Endothelial cell of umbilical vein (primary cell): ENCODE data around the gene SLC25A53. TPM values are rescaled to one million over a fixed set of nuclear protein-coding genes. Genes with fewer than 3 reads are reported as not detected.

Experiments used
- BruUV-seq: library from RNA; stranded (reverse); fragments of 400-500 nt; replicated peaks from 2 replicates; lab custom pipeline; 2021; lab: Mats Ljungman, UMichigan
- CTCF ChIA-PET: fragments of 300-600, 350-600 bp; sonication (Branson Sonifier 250); formaldehyde crosslinking; loops from one replicate; lab custom pipeline; 2021; ENCODE audit warnings: antibody characterized with exemption, inconsistent platforms; lab: Charles Lee
- POLR2A ChIA-PET: fragments of 300-600, 350-600 bp; sonication (Branson Sonifier 250); formaldehyde crosslinking; loops from one replicate; lab custom pipeline; 2021; ENCODE audit warnings: antibody characterized with exemption, inconsistent platforms; lab: Charles Lee
- DNase-seq: peaks from one replicate; pipeline ENCODE4 v3.0.0-alpha.2; 2011; ENCODE audit warnings: low read depth, low spot score
- FAIRE-seq: peaks from 2 replicates; lab custom pipeline; 2011; peaks lifted over from hg19 to GRCh38; lab: Jason Lieb, UNC
- H2AFZ ChIP-seq: 2 replicates; pipeline ENCODE4 v1.6.0; 2012; ENCODE audit warnings: low read depth, low read length, control low read depth, inconsistent platforms
- H3K27ac ChIP-seq: 2 replicates; pipeline ENCODE4 v1.5.1; 2011; ENCODE audit warnings: low read depth, mild to moderate bottlenecking, control low read depth, low read length, moderate library complexity; ENCODE audit not compliant: insufficient read depth
- H3K27me3 ChIP-seq, 2 experiments: 2 replicates each; pipeline versions ENCODE4 v1.6.0 to v1.6.1; 2011; ENCODE audit warnings: low read length in 2 of 2, mixed read lengths in 1 of 2; ENCODE audit not compliant: control insufficient read depth in 2 of 2, insufficient read depth in 2 of 2
- H3K36me3 ChIP-seq, 2 experiments: 2 replicates in 1 of 2; 3 replicates in 1 of 2; pipeline ENCODE4 v1.5.1; 2011; ENCODE audit warnings: low read length in 2 of 2, mild to moderate bottlenecking in 1 of 2, moderate library complexity in 1 of 2; ENCODE audit not compliant: control insufficient read depth in 2 of 2, insufficient read depth in 2 of 2; ENCODE audit errors: extremely low read depth in 1 of 2
- H3K4me1 ChIP-seq: 3 replicates; pipeline ENCODE4 v1.5.1; 2011; ENCODE audit warnings: mild to moderate bottlenecking, low read length; ENCODE audit not compliant: control insufficient read depth, insufficient read depth; ENCODE audit errors: extremely low read depth
- H3K4me2 ChIP-seq: 2 replicates; pipeline ENCODE4 v1.6.1; 2011; ENCODE audit warnings: low read length, control low read depth, mixed read lengths; ENCODE audit not compliant: insufficient read depth
- H3K4me3 ChIP-seq, 3 experiments: fragments of 200-600 bp in 1 of 3; sonication (generic), shearing (Covaris generic) in 1 of 3; replicated peaks in 1 of 3; 2 replicates each; pipeline ENCODE4 v1.5.1; 2011 to 2016; ENCODE audit warnings: control low read depth in 3 of 3, low read length in 3 of 3, mild to moderate bottlenecking in 2 of 3, inconsistent platforms in 1 of 3, low read depth in 1 of 3, moderate library complexity in 1 of 3; ENCODE audit not compliant: insufficient read depth in 1 of 3
- H3K79me2 ChIP-seq: 2 replicates; pipeline ENCODE4 v1.6.0; 2012; ENCODE audit warnings: low read length, inconsistent platforms; ENCODE audit not compliant: control insufficient read depth, insufficient read depth
- H3K9ac ChIP-seq: replicated peaks from 2 replicates; pipeline ENCODE3; 2011; ENCODE audit warnings: low read length, control low read depth; ENCODE audit not compliant: insufficient read depth; ENCODE audit errors: extremely low read depth
- H3K9me1 ChIP-seq: replicated peaks from 3 replicates; pipeline ENCODE4 v1.6.0; 2011; ENCODE audit warnings: mild to moderate bottlenecking, low read length; ENCODE audit not compliant: control insufficient read depth, insufficient read depth; ENCODE audit errors: extremely low read depth
- H3K9me3 ChIP-seq: replicated peaks from 2 replicates; pipeline ENCODE4 v1.5.1; 2012; ENCODE audit warnings: low read length, inconsistent platforms; ENCODE audit not compliant: control insufficient read depth, insufficient read depth
- H4K20me1 ChIP-seq: replicated peaks from 2 replicates; pipeline ENCODE3; 2011; ENCODE audit warnings: mild to moderate bottlenecking, low read length; ENCODE audit not compliant: control insufficient read depth, insufficient read depth; ENCODE audit errors: extremely low read depth
- EZH2 ChIP-seq: IDR thresholded peaks from 2 replicates; pipeline ENCODE4 v1.6.1; 2012; ENCODE audit warnings: borderline replicate concordance, low read depth, mild to moderate bottlenecking, moderate library complexity, low read length, inconsistent platforms; ENCODE audit not compliant: severe bottlenecking
- FOS ChIP-seq: IDR thresholded peaks from 2 replicates; pipeline ENCODE4 v1.6.1; 2011; ENCODE audit warnings: mild to moderate bottlenecking, low read length, moderate library complexity, borderline replicate concordance; ENCODE audit not compliant: insufficient read depth
- GATA2 ChIP-seq: IDR thresholded peaks from 2 replicates; pipeline ENCODE4 v1.7.0; 2011; ENCODE audit warnings: low read depth, mild to moderate bottlenecking, moderate library complexity, mixed read lengths, low read length; ENCODE audit not compliant: insufficient read length, insufficient read depth
- JUN ChIP-seq: IDR thresholded peaks from 2 replicates; pipeline ENCODE4 v1.6.1; 2011; ENCODE audit warnings: borderline replicate concordance, low read depth; ENCODE audit not compliant: insufficient read length, insufficient read depth
- MAX ChIP-seq: IDR thresholded peaks from 2 replicates; pipeline ENCODE4 v1.6.1; 2011; ENCODE audit not compliant: insufficient read depth, insufficient read length
- MYC ChIP-seq: IDR thresholded peaks from one replicate; pipeline ENCODE4 v1.6.1; 2011; ENCODE audit warnings: mild to moderate bottlenecking, low read depth, low read length
- POLR2A ChIP-seq: IDR thresholded peaks from 2 replicates; pipeline ENCODE4 v1.6.1; 2012; ENCODE audit warnings: low read depth, mild to moderate bottlenecking, control low read depth, low read length
- POLR2AphosphoS5 ChIP-seq: IDR thresholded peaks from 2 replicates; pipeline ENCODE4 v1.6.1; 2012; ENCODE audit warnings: low read depth, mild to moderate bottlenecking, control low read depth, low read length, moderate library complexity; ENCODE audit not compliant: insufficient read depth
- dilution Hi-C: fragments of 300-500 bp; cut with MboI; formaldehyde crosslinking; loops from one replicate; pipeline ENCODE4 v1.15.0; 2019; ENCODE audit warnings: low sequenced_read_pairs; ENCODE audit not compliant: extremely low pct_ligation_motif_present
- intact Hi-C: fragments of 100-400 bp; cut with micrococcal nuclease; formaldehyde crosslinking; loops from one replicate; pipeline ENCODE4 v1.10.0; 2022
- polyA plus RNA-seq, 4 experiments: library from polyadenylated mRNA; depleted of rRNA in 3 of 4; stranded (reverse) in 3 of 4; unstranded in 1 of 4; fragments of >200 nt; gene quantifications; 2 replicates each; pipeline versions ENCODE4 v1.2.1 to v1.2.3, GENCODE V29; 2011 to 2012; ENCODE audit warnings: missing spikeins in 1 of 4
- total RNA-seq: library from RNA; stranded (reverse); gene quantifications from 2 replicates; pipeline ENCODE4 v1.2.3, GENCODE V29; 2021
- TF ChIP-seq, protein P1 (sequence below), 2 donors: IDR thresholded peaks; 1 replicate in 1 of 2; 2 replicates in 1 of 2; pipeline ENCODE4 v1.5.1; 2011; ENCODE audit warnings: low read length in 2 of 2, mild to moderate bottlenecking in 2 of 2, moderate library complexity in 2 of 2, control low read depth in 1 of 2, inconsistent platforms in 1 of 2, low read depth in 1 of 2; ENCODE audit not compliant: insufficient read depth in 1 of 2; ENCODE audit errors: extremely low read depth in 1 of 2

SLC25A53 gene
- total and polyA plus RNA-seq, 2 donors (not counting 3 experiments of a cell fraction or from before 2014, with no cell fraction given): 4.6 to 6.3 TPM

DNA sequence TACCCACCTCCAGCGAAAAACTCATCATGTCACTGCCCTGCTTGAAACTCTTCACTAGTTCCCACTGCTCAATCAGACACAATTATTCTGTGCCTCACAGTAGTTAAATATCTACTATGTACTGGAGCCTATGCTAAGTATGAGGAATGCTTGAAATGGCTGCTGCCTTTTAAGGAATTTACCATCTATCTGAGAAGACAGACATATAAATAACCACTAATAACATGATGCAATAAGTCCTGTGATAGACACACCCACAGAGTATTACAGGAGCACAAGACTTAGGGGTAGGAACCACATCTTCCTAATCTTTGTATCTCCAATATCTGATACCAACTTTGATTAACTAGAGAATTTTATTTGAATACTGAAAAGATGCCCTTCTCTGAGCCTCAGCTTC, 21.1 kb downstream of the SLC25A53 start:
- dilution Hi-C loops (no loop called here), intact Hi-C loops (loop anchor here (1.0 to 2.0 kb wide), 4 partner anchors 23 to 291 kb away; partner anchors contain the start of gene ZCCHC18)
- peaks cover 2% of the 10 kb centered on the region for H3K79me2 ChIP-seq
- H3K9me3 ChIP-seq: no peaks in the 10 kb centered on the region
- ChIA-PET CTCF (interaction anchor here (0.7 to 2.2 kb wide), 6 partner anchors 16 to 290 kb away, joined by 3 to 19 read pairs (median 4); partner anchors contain the start of gene FAM199X), POLR2A (no interaction called here)
- no TSS peak for BruUV-seq
- DNase-seq: no peak
- TF ChIP-seq, protein P1, sequence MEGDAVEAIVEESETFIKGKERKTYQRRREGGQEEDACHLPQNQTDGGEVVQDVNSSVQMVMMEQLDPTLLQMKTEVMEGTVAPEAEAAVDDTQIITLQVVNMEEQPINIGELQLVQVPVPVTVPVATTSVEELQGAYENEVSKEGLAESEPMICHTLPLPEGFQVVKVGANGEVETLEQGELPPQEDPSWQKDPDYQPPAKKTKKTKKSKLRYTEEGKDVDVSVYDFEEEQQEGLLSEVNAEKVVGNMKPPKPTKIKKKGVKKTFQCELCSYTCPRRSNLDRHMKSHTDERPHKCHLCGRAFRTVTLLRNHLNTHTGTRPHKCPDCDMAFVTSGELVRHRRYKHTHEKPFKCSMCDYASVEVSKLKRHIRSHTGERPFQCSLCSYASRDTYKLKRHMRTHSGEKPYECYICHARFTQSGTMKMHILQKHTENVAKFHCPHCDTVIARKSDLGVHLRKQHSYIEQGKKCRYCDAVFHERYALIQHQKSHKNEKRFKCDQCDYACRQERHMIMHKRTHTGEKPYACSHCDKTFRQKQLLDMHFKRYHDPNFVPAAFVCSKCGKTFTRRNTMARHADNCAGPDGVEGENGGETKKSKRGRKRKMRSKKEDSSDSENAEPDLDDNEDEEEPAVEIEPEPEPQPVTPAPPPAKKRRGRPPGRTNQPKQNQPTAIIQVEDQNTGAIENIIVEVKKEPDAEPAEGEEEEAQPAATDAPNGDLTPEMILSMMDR (IDR thresholded peaks at IDR 0.05; ENCODE audit: extremely low read depth in 1 of 2, insufficient read depth in 1 of 2, low read depth in 1 of 2, low read length in 2 of 2): no peak
- no peak for TF ChIP-seq JUN
- no peak for TF ChIP-seq EZH2
- no peak for TF ChIP-seq POLR2AphosphoS5
- no peak for TF ChIP-seq MYC
- TF ChIP-seq POLR2A: no peak
- no peak for TF ChIP-seq FOS
- no peak for TF ChIP-seq GATA2
- no peak for TF ChIP-seq MAX
- H3K27me3 ChIP-seq: no peaks in the 10 kb centered on the region
- H3K36me3 ChIP-seq: no peaks in the 10 kb centered on the region
- H3K4me3 ChIP-seq: no peak overlapping the region
- no peaks in the 10 kb centered on the region for H4K20me1 ChIP-seq
- H3K9ac ChIP-seq: no peak overlapping the region
- H2AFZ ChIP-seq: no peak overlapping the region
- no peak overlapping the region for H3K4me2 ChIP-seq
- H3K4me1 ChIP-seq: no peaks in the 10 kb centered on the region
- H3K27ac ChIP-seq: no peak overlapping the region
- no peaks in the 10 kb centered on the region for H3K9me1 ChIP-seq
- FAIRE-seq: no peak
